D341Med (cell line): Measurements from ENCODE around the gene ALDH16A1.

Experiments used
- DNase-seq: peaks from one replicate; pipeline ENCODE4 v3.0.0; 2012; ENCODE audit warnings: low spot score

Gene ALDH16A1

GRCh38 chr19:49514151-49514550 lies 61.1 kb downstream of the ALDH16A1 start:
- DNase-seq = no peak

DNA sequence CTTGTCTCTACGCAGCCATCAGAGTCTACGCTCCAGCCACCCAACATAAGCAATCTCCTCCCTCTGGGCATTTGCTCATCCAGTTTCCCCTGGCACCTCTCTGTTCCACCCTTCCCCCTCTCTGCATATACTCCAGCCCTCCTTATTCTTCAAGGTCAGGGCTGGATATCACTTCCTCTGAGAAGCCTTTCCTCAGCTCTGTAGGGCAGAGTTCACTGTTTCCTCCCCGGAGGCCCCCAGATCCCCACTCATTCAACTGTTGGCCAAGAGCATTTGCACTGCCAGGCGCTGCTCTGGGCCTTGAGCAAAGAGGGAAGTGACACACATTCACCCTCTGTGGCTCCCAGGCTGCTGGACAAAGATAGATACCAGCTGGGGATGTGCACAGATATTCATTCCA lies 62.7 kb downstream of the ALDH16A1 start:
- no peak for DNase-seq

DNA sequence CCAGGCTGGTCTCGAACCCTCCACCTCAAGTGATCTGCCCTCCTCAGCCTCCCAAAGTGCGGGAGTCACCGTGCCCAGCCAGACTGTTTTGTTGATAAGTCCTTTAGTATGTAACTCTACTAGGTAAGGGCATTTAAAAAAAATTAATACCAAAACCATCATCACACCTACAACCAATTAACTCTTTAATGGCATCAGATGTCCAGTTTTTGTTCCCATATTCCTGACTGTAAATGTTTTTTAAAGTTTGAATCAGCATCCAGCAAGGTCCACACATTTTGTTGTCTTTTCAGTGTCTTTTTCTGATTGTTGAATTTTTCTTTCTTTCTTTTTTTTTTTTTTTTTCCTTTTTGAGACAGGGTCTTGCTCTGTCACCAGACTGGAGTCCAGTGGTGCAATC lies 65.0 kb downstream of the ALDH16A1 start:
- no peak for DNase-seq
